Stimulated activated CD8-positive, alpha-beta memory T cell treated with anti-CD3 and anti-CD28 coated beads, Interleukin-7, amount 100 ng/mL, for 48 hours (primary cell): ENCODE data around the gene ASCL2.
"Not testable (repeated sequence)": the region's sequence is repeated elsewhere in the genome, so short reads cannot be mapped to it uniquely, and the experiment has no call there.

Source experiments
- DNase-seq, 2 donors: peaks; one replicate each; pipeline ENCODE4 v3.0.0-alpha.2; 2020; ENCODE audit warnings: low read depth in 1 of 2; ENCODE audit errors: extremely low read depth in 1 of 2

The ASCL2 gene

GRCh38 chr11:2237457-2238238 is 32.7 kb downstream of the ASCL2 start:
- no peak for DNase-seq

GRCh38 chr11:2236381-2237134 is 33.8 kb downstream of the ASCL2 start:
- DNase-seq = not testable (repeated sequence)

DNA sequence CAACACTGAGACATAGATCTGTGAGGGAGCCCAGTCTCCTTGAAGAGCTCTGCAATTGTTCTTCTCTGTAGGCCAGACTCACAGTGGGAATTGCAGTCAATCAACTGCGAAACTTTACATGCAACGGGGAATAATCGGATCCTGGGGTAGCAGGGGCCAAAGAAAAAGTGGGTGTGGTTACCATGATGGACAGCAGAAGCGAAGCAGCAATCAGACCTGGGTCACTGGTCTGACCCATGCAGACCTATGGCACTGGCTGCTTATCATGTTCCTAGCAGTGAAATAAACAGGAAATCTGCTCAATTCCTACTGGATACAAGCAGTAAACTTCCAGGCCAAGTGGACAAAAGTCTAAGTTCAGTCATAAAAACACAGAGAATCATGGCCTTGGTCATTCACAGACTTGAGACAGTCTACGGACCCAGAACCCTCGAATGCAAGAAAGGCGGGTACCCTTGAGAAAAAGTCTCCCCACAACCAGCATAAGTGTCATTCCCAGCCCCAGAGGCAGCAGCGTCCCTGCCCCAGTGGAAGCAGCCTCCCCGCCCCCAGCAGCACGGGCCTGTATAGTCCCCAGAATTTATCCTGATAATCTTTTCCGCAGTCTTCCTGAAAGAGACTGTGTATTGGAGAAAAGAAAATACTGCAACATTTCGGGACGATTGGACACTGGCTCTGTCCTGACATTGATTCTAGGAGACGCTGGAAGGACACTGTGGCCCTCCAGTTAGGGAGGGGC is 34.6 kb downstream of the ASCL2 start:
- no peak for DNase-seq

GRCh38 chr11:2234963-2235362 is 35.4 kb downstream of the ASCL2 start:
- no peak for DNase-seq

DNA sequence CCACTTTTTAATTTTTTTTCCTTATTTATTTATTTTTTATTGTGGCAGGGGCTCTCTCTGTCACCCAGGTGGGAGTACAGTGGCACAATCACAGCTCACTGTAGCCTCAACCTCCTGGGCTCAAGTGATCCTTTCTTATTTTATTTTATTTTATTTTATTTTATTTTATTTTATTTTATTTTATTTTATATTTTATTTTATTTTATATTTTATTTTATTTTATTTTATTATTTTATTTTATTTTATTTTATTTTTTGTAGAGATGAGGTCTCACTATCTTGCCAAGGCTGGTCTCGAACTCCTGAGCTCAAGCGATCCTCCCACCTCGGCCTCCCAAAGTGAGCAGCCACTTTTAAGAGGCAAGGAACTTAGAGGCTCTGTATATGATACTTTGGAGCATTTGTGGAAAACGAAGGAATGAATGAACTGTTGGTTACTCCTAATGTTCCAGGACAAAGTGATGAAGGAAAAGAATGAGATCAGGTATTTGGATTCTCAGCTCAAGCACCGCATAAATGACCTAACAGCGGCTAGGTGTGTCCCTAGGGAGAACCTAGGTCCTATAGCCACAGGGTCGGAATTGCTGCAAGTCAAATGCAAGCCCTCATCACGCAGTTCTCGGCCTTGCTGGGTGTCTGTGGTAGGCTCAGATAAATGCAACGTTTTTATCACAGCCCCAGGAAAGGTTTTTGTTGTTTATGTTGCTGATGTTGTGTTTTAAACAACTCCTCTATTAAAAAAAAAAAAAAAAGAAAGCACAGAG is 36.5 kb downstream of the ASCL2 start:
- no peak for DNase-seq

- DNase-seq = no peak
Observed at GRCh38 chr11:2229713-2230297, 40.6 kb downstream of the ASCL2 start.

DNA sequence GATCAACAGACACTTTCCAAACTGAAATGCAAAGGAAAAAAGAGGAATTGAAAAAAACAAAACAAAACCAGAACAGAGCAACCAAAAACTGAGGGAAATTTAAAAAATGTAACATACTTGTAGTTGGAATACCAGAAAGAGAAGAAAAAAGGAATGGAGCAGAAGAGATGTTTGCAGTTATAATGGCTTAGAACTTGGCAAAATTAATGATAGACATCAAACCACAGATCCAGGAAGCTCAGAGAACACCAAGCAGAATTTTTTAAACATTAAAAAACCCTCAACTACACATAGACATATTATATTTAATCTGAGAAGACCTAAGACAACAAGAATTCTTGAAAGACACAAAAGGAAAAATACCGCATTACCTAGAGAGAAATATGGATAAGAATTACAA is 46.1 kb downstream of the ASCL2 start:
- no peak for DNase-seq

DNA sequence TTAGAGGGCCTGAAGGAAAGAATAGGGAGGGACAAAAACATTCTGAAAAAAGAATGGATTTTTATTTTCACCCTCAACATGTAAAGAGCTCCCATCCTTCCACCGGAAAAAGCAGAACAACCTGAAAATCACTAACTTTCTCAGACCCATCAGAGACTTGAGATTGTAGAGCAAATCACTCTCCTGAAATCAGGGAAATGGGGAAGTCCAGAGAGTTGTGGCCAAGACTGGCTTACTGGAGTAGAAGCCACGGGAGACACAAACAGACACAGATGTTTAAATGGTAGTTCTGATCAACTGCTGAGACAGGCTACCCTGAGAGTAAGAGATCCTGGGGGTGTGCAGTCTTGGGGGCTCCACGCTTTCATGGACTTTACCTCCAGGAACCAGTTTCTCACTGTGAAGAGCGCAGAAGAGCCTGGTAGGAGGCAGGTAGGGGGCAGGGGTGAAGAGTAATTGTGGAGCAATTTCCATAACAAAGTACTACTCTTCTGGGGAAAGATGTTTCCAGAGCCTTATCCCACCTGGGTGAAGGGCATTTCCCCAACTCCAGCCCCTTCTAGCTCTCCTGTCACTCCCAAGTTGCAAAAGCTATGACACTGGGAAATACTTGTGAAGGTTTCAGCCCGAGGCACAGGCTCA is 47.1 kb downstream of the ASCL2 start:
- DNase-seq = no peak

DNA sequence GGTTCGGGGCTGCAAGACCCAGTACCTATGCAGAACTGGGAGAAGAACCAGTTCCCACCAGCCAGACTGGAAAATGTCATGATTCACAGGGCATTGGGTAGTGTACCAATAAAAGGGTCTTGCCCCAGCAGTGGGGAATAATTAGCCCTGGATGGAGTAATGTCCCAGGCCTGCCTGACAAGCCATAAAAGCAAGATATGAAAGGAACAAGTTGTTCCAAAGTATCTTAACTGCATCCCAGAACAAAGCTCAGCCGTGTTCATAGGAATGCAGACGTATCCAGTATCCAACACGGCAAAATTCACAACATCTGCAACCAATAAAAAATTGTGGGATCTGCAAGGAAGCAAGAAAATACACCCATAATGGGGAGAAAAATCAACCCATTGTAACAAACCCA is 47.9 kb downstream of the ASCL2 start:
- DNase-seq = no peak

DNA sequence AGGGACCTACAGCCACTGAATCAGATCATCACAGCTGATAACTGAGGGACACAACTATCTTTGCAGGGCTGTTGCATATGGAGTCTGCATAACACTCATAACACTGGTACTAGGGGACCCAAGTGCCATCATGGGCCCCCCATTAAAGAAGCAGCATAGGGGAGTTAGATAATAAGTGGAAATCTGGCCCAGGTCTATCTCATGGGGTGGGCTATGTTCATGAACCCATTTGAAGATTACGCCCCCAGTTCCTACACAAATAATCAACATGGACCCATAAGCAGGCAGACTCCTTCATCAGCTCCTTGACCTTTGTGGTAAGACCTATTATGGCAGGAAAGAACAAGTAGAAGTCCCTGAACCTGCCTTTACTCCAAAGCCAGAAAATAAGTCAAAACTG is 48.8 kb downstream of the ASCL2 start:
- no peak for DNase-seq

GRCh38 chr11:2221024-2221423 is 49.4 kb downstream of the ASCL2 start:
- no peak for DNase-seq

DNA sequence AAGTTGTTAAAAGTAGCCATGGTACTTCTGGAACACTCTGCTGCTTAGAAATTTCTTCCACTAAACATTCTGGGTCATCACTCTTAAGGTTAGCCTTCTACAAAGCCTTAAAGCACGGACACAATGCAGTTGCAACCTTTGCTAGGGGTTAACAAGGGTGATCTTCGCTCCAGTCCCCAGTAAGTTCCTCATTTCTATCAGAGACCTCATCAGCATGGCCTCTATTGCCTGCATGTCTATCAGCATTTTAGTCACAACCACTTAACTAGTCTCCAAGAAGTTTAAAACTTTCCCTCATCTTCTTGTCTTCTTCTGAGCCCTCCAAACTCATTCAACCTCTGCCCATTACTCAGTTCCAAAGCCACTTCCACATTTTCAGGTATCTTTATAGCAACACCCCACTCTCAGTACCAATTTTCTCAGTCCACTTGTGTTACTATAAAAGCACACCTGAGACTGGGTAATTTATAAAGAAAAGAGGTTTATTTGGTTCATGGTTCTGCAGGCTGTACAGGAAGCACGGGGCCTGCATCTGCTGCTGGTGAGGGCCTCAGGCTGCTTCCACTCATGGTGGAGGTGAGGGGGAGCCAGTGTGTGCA is 50.1 kb downstream of the ASCL2 start:
- no peak for DNase-seq

GRCh38 chr11:2219318-2220017 is 50.9 kb downstream of the ASCL2 start:
- no peak for DNase-seq
